Measurements from ENCODE around the gene IL22RA2. TPM values are rescaled to one million over a fixed set of nuclear protein-coding genes. Genes with fewer than 3 reads are reported as not detected.

Gene IL22RA2
- polyA plus RNA-seq, 2 donors, result 0.04 to 0.09 TPM

DNA sequence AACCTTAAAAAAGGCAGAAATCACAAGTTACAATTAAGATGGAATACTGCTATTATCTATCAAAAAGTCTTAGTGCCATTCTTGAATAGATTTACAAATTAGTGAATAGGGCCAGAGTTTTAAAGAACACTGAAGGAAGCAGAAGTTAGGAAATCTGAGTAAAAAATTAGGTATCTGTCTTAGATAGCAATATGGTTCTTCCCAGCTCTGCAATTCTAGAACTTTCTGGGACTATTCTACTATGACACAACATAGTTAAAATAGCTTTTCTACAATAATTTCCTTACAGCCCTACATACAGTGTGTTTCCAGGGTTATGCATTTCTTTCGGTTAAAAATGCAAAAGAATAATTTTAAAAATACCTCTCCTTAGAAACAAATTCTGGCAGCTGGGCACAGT lies 27.6 kb upstream of the IL22RA2 start:
- Histone ChIP-seq H3K27ac (ENCODE audit: low read depth in 2 of 2, low read length in 1 of 2) (no peak overlapping the region), H3K9me3 (ENCODE audit: control insufficient read depth in 2 of 2, insufficient read depth in 1 of 2, low read depth in 1 of 2, low read length in 1 of 2) (no peaks in the 10 kb centered on the region), H3K36me3 (ENCODE audit: control insufficient read depth in 2 of 2, insufficient read depth in 2 of 2, low read length in 1 of 2) (peaks cover 5 to 14% of the 10 kb centered on the region in 2 donors), H3K4me1 (ENCODE audit: control insufficient read depth in 2 of 2, insufficient read depth in 2 of 2, low read length in 1 of 2) (no peaks in the 10 kb centered on the region), H3K4me3 (ENCODE audit: low read depth in 1 of 2, low read length in 2 of 2) (no peak overlapping the region), H3K27me3 (ENCODE audit: control insufficient read depth in 1 of 2, insufficient read depth in 2 of 2, low read length in 2 of 2) (no peaks in the 10 kb centered on the region)
- 96 to 97% methylated on average over 1 of the region's 1 CpG for WGBS, 2 donors

DNA sequence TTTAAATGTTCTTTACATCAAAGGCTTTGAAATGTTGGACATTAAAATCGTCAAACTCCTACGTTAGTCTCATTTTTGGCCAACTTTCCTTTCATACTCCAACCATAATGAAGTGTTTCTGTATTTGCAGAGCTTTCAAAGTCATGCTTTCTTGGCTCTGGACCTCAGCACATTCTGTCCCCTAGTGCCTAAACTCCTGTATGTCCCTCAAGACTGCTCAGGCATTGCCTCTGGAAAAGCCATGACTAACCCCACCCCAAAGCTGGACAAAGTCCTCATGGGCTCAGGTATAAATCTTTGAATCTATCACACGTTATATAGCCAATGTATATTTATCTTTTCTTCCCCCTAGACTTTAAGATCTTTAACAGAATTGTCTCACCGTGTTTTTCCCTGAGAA lies 26.8 kb upstream of the IL22RA2 start:
- Histone ChIP-seq H3K27ac (ENCODE audit: low read depth in 2 of 2, low read length in 1 of 2) (no peak overlapping the region), H3K9me3 (ENCODE audit: control insufficient read depth in 2 of 2, insufficient read depth in 1 of 2, low read depth in 1 of 2, low read length in 1 of 2) (no peaks in the 10 kb centered on the region), H3K4me1 (ENCODE audit: control insufficient read depth in 2 of 2, insufficient read depth in 2 of 2, low read length in 1 of 2) (no peaks in the 10 kb centered on the region), H3K27me3 (ENCODE audit: control insufficient read depth in 1 of 2, insufficient read depth in 2 of 2, low read length in 2 of 2) (no peaks in the 10 kb centered on the region), H3K36me3 (ENCODE audit: control insufficient read depth in 2 of 2, insufficient read depth in 2 of 2, low read length in 1 of 2) (peaks cover under 1 to 14% of the 10 kb centered on the region in 2 donors), H3K4me3 (ENCODE audit: low read depth in 1 of 2, low read length in 2 of 2) (no peak overlapping the region)
- 86% methylated on average over 4 of the region's 4 CpGs for WGBS, 2 donors

DNA sequence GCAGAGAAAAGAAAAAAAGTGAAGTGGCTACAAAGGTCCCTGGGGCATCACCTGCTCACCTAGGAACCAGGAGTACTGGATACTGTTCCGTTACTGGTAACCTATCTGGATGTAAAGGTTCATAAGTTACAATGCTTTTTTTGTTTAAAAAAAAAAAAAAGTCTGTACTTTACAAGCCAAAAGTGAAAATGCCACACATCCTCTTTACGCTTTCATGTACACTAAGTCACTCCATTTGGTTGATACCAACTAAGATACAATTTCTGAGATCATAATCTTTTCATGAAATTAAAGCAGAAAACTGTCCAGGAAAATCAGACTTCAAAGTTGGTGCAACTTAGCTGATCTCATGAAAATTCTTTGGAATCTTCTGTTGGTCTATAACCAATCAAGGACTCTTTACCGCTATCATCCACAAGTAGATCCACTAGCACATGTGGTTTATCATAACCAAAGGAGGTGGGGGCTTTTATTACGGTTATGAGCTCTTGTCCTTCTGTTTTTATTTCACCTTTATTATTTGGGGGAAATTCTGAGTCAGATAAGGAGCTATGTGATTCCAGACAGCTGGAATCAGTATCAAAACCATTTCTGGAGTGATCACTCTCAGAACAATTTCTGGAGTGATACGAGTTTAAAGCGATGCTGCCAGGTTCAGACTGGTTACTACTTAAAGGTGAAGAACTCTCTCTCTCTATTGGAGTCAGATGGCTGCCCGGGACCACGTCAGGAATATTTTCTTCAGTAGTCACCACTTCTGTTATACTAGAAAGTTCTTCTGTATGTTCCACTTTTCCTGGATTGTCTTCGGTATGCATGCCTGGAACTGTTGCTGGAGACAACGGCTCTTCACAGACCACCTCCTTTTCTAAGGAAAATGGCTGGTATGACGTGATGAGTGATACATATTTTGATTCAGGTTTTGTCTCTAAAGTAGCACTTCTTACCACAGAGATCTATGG lies 24.5 kb upstream of the IL22RA2 start:
- Histone ChIP-seq H3K36me3 (ENCODE audit: control insufficient read depth in 2 of 2, insufficient read depth in 2 of 2, low read length in 1 of 2) (peaks cover 0 to 9% of the 10 kb centered on the region in 2 donors), H3K4me3 (ENCODE audit: low read depth in 1 of 2, low read length in 2 of 2) (no peak overlapping the region), H3K27ac (ENCODE audit: low read depth in 2 of 2, low read length in 1 of 2) (no peak overlapping the region), H3K9me3 (ENCODE audit: control insufficient read depth in 2 of 2, insufficient read depth in 1 of 2, low read depth in 1 of 2, low read length in 1 of 2) (no peaks in the 10 kb centered on the region), H3K4me1 (ENCODE audit: control insufficient read depth in 2 of 2, insufficient read depth in 2 of 2, low read length in 1 of 2) (no peaks in the 10 kb centered on the region), H3K27me3 (ENCODE audit: control insufficient read depth in 1 of 2, insufficient read depth in 2 of 2, low read length in 2 of 2) (no peaks in the 10 kb centered on the region)
- 94 to 95% methylated on average over 11 of the region's 11 CpGs for WGBS, 2 donors

DNA sequence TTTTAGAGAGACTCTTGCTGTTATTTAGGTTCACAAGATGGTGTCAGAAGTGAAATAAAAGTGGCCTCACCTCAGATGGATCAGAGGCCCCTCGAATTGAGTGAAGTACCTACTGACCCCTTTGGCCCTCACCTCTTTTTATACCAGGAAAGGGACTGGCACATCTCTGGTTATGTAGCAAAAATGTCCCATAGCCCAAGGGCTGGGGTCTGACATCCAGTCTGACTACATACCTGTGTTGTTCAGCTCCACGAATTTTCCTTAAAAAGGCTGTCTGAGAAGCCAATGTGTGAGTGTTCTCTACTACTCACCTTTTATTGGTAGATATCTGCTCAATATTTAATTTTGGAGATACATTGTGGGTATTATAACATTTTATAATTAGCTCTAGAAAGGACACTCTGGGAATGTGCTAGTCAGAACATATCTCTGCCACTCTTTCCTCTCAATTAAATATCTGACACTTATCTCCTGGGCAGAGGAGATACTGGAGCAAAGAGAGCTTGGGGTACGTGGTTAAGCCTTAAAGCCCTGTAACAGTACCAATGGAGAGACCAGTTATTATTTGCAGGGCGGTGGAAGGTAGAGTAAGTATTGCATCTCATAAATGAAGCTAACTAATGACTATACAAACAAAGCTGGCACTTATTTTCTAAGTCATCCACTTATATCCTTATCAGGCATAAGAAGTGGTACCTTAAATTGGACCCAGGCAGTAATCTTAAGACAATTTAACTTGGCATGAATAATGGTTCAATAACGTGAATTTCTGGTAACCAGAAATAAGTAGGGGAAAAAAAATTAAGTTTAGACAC lies 20.0 kb upstream of the IL22RA2 start:
- no peak overlapping the region for H3K27ac ChIP-seq (ENCODE audit: low read depth in 2 of 2, low read length in 1 of 2)
- 70% methylated on average over 5 of the region's 5 CpGs for whole genome bisulfite sequencing, 2 donors
- H3K9me3 ChIP-seq (ENCODE audit: control insufficient read depth in 2 of 2, insufficient read depth in 1 of 2, low read depth in 1 of 2, low read length in 1 of 2), result no peaks in the 10 kb centered on the region
- no peaks in the 10 kb centered on the region for H3K4me1 ChIP-seq (ENCODE audit: control insufficient read depth in 2 of 2, insufficient read depth in 2 of 2, low read length in 1 of 2)
- no peak overlapping the region for H3K4me3 ChIP-seq (ENCODE audit: low read depth in 1 of 2, low read length in 2 of 2)
- peaks cover 0 to 3% of the 10 kb centered on the region in 2 donors for H3K36me3 ChIP-seq (ENCODE audit: control insufficient read depth in 2 of 2, insufficient read depth in 2 of 2, low read length in 1 of 2)
- H3K27me3 ChIP-seq (ENCODE audit: control insufficient read depth in 1 of 2, insufficient read depth in 2 of 2, low read length in 2 of 2), result no peaks in the 10 kb centered on the region

- no peaks in the 10 kb centered on the region for H3K27me3 ChIP-seq (ENCODE audit: control insufficient read depth in 1 of 2, insufficient read depth in 2 of 2, low read length in 2 of 2)
- H3K9me3 ChIP-seq (ENCODE audit: control insufficient read depth in 2 of 2, insufficient read depth in 1 of 2, low read depth in 1 of 2, low read length in 1 of 2), result no peaks in the 10 kb centered on the region
- 74 to 83% methylated on average over 4 of the region's 4 CpGs for WGBS, 2 donors
- no peaks in the 10 kb centered on the region for H3K4me1 ChIP-seq (ENCODE audit: control insufficient read depth in 2 of 2, insufficient read depth in 2 of 2, low read length in 1 of 2)
- no peak overlapping the region for H3K4me3 ChIP-seq (ENCODE audit: low read depth in 1 of 2, low read length in 2 of 2)
- H3K27ac ChIP-seq (ENCODE audit: low read depth in 2 of 2, low read length in 1 of 2), result no peak overlapping the region
- no peaks in the 10 kb centered on the region for H3K36me3 ChIP-seq (ENCODE audit: control insufficient read depth in 2 of 2, insufficient read depth in 2 of 2, low read length in 1 of 2)
These were observed 19.4 kb upstream of the IL22RA2 start for GRCh38 chr6:137192821-137193220.

- no peaks in the 10 kb centered on the region for H3K36me3 ChIP-seq (ENCODE audit: control insufficient read depth in 2 of 2, insufficient read depth in 2 of 2, low read length in 1 of 2)
- no peak overlapping the region for H3K27ac ChIP-seq (ENCODE audit: low read depth in 2 of 2, low read length in 1 of 2)
- no peaks in the 10 kb centered on the region for H3K4me1 ChIP-seq (ENCODE audit: control insufficient read depth in 2 of 2, insufficient read depth in 2 of 2, low read length in 1 of 2)
- no peaks in the 10 kb centered on the region for H3K27me3 ChIP-seq (ENCODE audit: control insufficient read depth in 1 of 2, insufficient read depth in 2 of 2, low read length in 2 of 2)
- 67 to 72% methylated on average over 1 of the region's 1 CpG for WGBS, 2 donors
- no peak overlapping the region for H3K4me3 ChIP-seq (ENCODE audit: low read depth in 1 of 2, low read length in 2 of 2)
- no peaks in the 10 kb centered on the region for H3K9me3 ChIP-seq (ENCODE audit: control insufficient read depth in 2 of 2, insufficient read depth in 1 of 2, low read depth in 1 of 2, low read length in 1 of 2)
These were observed 18.2 kb upstream of the IL22RA2 start for GRCh38 chr6:137191670-137192069.

GRCh38 chr6:137191236-137191635 lies 17.8 kb upstream of the IL22RA2 start:
- H3K9me3 ChIP-seq (ENCODE audit: control insufficient read depth in 2 of 2, insufficient read depth in 1 of 2, low read depth in 1 of 2, low read length in 1 of 2), result no peaks in the 10 kb centered on the region
- H3K27ac ChIP-seq (ENCODE audit: low read depth in 2 of 2, low read length in 1 of 2), result no peak overlapping the region
- WGBS, 2 donors, result 80 to 86% methylated on average over 3 of the region's 3 CpGs
- no peaks in the 10 kb centered on the region for H3K36me3 ChIP-seq (ENCODE audit: control insufficient read depth in 2 of 2, insufficient read depth in 2 of 2, low read length in 1 of 2)
- H3K27me3 ChIP-seq (ENCODE audit: control insufficient read depth in 1 of 2, insufficient read depth in 2 of 2, low read length in 2 of 2), result no peaks in the 10 kb centered on the region
- H3K4me3 ChIP-seq (ENCODE audit: low read depth in 1 of 2, low read length in 2 of 2), result no peak overlapping the region
- H3K4me1 ChIP-seq (ENCODE audit: control insufficient read depth in 2 of 2, insufficient read depth in 2 of 2, low read length in 1 of 2), result no peaks in the 10 kb centered on the region

GRCh38 chr6:137190583-137191094 lies 17.2 kb upstream of the IL22RA2 start:
- peaks cover 0 to 3% of the 10 kb centered on the region in 2 donors for H3K9me3 ChIP-seq (ENCODE audit: control insufficient read depth in 2 of 2, insufficient read depth in 1 of 2, low read depth in 1 of 2, low read length in 1 of 2)
- H3K36me3 ChIP-seq (ENCODE audit: control insufficient read depth in 2 of 2, insufficient read depth in 2 of 2, low read length in 1 of 2), result no peaks in the 10 kb centered on the region
- no peak overlapping the region for H3K27ac ChIP-seq (ENCODE audit: low read depth in 2 of 2, low read length in 1 of 2)
- no peak overlapping the region for H3K4me3 ChIP-seq (ENCODE audit: low read depth in 1 of 2, low read length in 2 of 2)
- H3K27me3 ChIP-seq (ENCODE audit: control insufficient read depth in 1 of 2, insufficient read depth in 2 of 2, low read length in 2 of 2), result peaks cover 0 to 2% of the 10 kb centered on the region in 2 donors
- 86 to 88% methylated on average over 5 of the region's 5 CpGs for WGBS, 2 donors
- no peaks in the 10 kb centered on the region for H3K4me1 ChIP-seq (ENCODE audit: control insufficient read depth in 2 of 2, insufficient read depth in 2 of 2, low read length in 1 of 2)

- Histone ChIP-seq H3K9me3 (ENCODE audit: control insufficient read depth in 2 of 2, insufficient read depth in 1 of 2, low read depth in 1 of 2, low read length in 1 of 2) (peaks cover 2 to 8% of the 10 kb centered on the region in 2 donors), H3K4me1 (ENCODE audit: control insufficient read depth in 2 of 2, insufficient read depth in 2 of 2, low read length in 1 of 2) (no peaks in the 10 kb centered on the region), H3K27ac (ENCODE audit: low read depth in 2 of 2, low read length in 1 of 2) (no peak overlapping the region), H3K4me3 (ENCODE audit: low read depth in 1 of 2, low read length in 2 of 2) (no peak overlapping the region), H3K36me3 (ENCODE audit: control insufficient read depth in 2 of 2, insufficient read depth in 2 of 2, low read length in 1 of 2) (no peaks in the 10 kb centered on the region), H3K27me3 (ENCODE audit: control insufficient read depth in 1 of 2, insufficient read depth in 2 of 2, low read length in 2 of 2) (peaks cover 0 to 2% of the 10 kb centered on the region in 2 donors)
- 91% methylated on average over 5 of the region's 5 CpGs for WGBS, 2 donors
These were observed 15.4 kb upstream of the IL22RA2 start for GRCh38 chr6:137188855-137189254.
